Mesothelial cell of epicardium (in vitro differentiated cells): ENCODE results near the gene JAG2. TPM values are rescaled to one million over a fixed set of nuclear protein-coding genes. Genes with fewer than 3 reads are reported as not detected.
"Not testable (repeated sequence)": the region's sequence is repeated elsewhere in the genome, so short reads cannot be mapped to it uniquely, and the experiment has no call there.

ENCODE experiments used
- DNase-seq, 2 experiments: peaks; one replicate each; pipeline ENCODE4 v3.0.0; 2021; ENCODE audit warnings: low spot score in 2 of 2; ENCODE audit not compliant: unreplicated experiment in 2 of 2
- H3K27ac Mint-ChIP-seq: 2 replicates; pipeline ENCODE4 v1.8.0; 2021; ENCODE audit warnings: mixed read lengths
- H3K27me3 Mint-ChIP-seq: 2 replicates; pipeline ENCODE4 v1.8.0; 2021; ENCODE audit warnings: low read depth, mixed read lengths
- H3K36me3 Mint-ChIP-seq: 2 replicates; pipeline ENCODE4 v1.8.0; 2021; ENCODE audit warnings: mixed read lengths
- H3K4me1 Mint-ChIP-seq: 2 replicates; pipeline ENCODE4 v1.8.0; 2021; ENCODE audit warnings: mixed read lengths
- H3K4me3 Mint-ChIP-seq: 2 replicates; pipeline ENCODE4 v1.8.0; 2021; ENCODE audit warnings: mild to moderate bottlenecking, moderate library complexity, mixed read lengths
- H3K9me3 Mint-ChIP-seq: 2 replicates; pipeline ENCODE4 v1.8.0; 2021; ENCODE audit warnings: mixed read lengths
- CTCF ChIP-seq: fragments of 200-600 bp; sonication (generic); IDR thresholded peaks from one replicate; pipeline ENCODE4 v1.5.0; 2021; ENCODE audit warnings: antibody characterized with exemption; ENCODE audit not compliant: unreplicated experiment
- total RNA-seq: library from RNA; stranded (reverse); gene quantifications from 3 replicates; pipeline ENCODE4 v1.2.1, GENCODE V29; 2021

Gene JAG2
- total RNA-seq, 1 donor from 2014 or later = 38.9 TPM

DNA sequence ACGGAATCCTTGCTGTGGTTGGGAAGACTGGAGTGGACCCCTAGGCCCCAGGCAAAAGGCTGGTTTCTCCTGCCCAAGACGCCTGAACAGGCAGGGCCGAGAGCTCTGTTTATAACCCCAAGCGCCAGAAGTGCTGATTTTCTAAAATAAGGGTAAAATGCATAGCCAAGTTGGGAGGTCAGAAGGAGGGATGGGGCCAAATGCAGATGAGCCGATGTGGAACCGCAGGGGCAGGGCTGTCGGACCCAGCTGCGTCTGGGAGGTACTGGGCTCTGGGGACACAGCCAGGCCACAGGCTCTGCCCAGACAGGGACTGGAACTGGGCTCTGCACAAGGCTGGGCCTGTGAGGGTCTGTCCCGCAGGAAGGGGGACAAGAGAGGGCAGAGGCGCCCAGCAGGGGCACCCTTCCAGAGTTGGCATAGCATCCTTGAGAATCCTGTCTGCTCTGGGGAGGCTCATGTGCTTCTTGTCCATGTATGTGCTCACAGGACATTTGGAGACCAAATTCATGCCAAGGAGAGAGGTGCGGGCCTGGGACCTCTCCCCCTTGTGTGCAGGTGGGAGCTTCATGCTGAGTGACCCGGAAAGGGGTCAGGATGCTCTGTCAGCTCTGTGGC lies 49.1 kb downstream of the JAG2 start:
- Mint-ChIP-seq H3K9me3 (peaks cover 29% of the 10 kb centered on the region), H3K4me1 (peaks cover 53% of the 10 kb centered on the region), H3K27ac (peak overlapping the region; percentile 95), H3K4me3 (peak overlapping the region; percentile 33), H3K36me3 (peaks cover 4% of the 10 kb centered on the region), H3K27me3 (no peaks in the 10 kb centered on the region)
- TF ChIP-seq CTCF = no peak
- peak in 1 of 2 experiments; percentile 32 for DNase-seq

GRCh38 chr14:105118646-105119407 lies 49.7 kb downstream of the JAG2 start:
- H3K9me3 Mint-ChIP-seq = peaks cover 28% of the 10 kb centered on the region
- peaks cover 49% of the 10 kb centered on the region for H3K4me1 Mint-ChIP-seq
- peak overlapping the region; percentile 95 for H3K27ac Mint-ChIP-seq
- peaks cover 4% of the 10 kb centered on the region for H3K36me3 Mint-ChIP-seq
- TF ChIP-seq CTCF = no peak
- H3K27me3 Mint-ChIP-seq = no peaks in the 10 kb centered on the region
- H3K4me3 Mint-ChIP-seq = peak overlapping the region; percentile 33
- peak in 1 of 2 experiments; percentile 42 for DNase-seq

- no peaks in the 10 kb centered on the region for H3K27me3 Mint-ChIP-seq
- peaks cover 49% of the 10 kb centered on the region for H3K4me1 Mint-ChIP-seq
- H3K36me3 Mint-ChIP-seq = peaks cover 4% of the 10 kb centered on the region
- TF ChIP-seq CTCF = no peak
- DNase-seq = peak in 1 of 2 experiments; percentile 34
- H3K9me3 Mint-ChIP-seq = peaks cover 21% of the 10 kb centered on the region
- peak overlapping the region; percentile 95 for H3K27ac Mint-ChIP-seq
- H3K4me3 Mint-ChIP-seq = no peak overlapping the region
Observed at GRCh38 chr14:105117710-105118385, 50.7 kb downstream of the JAG2 start.

DNA sequence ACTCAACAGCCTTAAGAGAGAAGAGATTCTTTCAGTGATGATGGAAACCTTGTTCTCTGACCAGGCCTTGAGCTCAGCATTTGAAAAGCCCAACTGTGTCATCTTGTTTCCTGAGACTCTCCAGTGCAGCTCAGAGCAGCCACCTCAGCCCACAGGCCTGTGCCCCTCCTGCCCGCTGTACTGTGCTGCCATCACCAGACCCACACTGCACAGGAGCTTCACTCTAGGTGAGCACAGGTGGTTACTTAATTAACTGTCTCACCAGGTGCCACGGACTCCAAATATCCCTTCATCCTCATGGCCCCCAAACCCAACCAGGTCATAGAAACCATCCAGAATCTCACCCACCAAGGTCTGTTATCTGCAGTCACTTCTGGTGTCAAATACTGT lies 51.3 kb downstream of the JAG2 start:
- peaks cover 49% of the 10 kb centered on the region for H3K4me1 Mint-ChIP-seq
- H3K4me3 Mint-ChIP-seq = no peak overlapping the region
- H3K9me3 Mint-ChIP-seq = peaks cover 15% of the 10 kb centered on the region
- H3K27me3 Mint-ChIP-seq = no peaks in the 10 kb centered on the region
- H3K36me3 Mint-ChIP-seq = peaks cover 3% of the 10 kb centered on the region
- no peak for TF ChIP-seq CTCF
- peak overlapping the region; percentile 95 for H3K27ac Mint-ChIP-seq
- peak in 1 of 2 experiments; percentile 9 for DNase-seq

DNA sequence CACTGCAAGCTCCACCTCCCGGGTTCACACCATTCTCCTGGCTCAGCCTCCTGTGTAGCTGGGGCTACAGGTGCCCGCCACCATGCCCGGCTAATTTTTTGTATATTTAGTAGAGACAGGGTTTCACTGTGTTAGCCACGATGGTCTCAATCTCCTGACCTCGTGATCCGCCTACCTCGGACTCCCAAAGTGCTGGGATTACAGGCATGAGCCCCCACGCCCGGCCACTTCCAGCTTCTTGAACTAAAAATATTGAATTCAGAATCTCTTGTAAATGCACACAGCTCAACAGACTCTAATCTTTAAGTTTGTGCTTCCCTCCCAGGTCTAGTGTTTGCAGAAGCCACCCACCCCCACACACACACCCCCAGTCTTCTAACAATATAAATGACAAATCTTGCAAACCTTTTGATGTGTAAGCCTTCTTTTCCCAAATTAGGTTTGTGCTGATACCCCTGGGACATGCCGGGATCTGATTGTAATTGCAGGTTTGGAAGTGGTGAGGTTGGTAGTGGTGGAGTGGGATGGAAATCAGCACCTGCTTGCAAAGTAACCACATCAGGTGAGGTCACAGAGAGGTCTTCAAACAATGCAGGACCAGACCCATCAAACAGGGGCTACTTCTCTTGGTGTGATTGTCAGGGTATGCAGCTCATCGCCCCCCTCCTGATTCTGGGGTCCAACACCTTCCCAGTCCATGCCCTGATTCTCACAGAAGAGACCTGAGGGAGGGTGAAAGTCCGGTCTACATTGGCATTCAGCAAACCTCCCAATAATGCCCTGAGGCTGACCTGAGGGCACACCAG lies 51.9 kb downstream of the JAG2 start:
- H3K27ac Mint-ChIP-seq = peak overlapping the region; percentile 41
- H3K36me3 Mint-ChIP-seq = peaks cover 1% of the 10 kb centered on the region
- peak in 1 of 2 experiments; percentile 30 for DNase-seq
- H3K27me3 Mint-ChIP-seq = no peaks in the 10 kb centered on the region
- peaks cover 49% of the 10 kb centered on the region for H3K4me1 Mint-ChIP-seq
- no peak for TF ChIP-seq CTCF
- H3K9me3 Mint-ChIP-seq = peaks cover 11% of the 10 kb centered on the region
- H3K4me3 Mint-ChIP-seq = no peak overlapping the region

- peaks cover 13% of the 10 kb centered on the region for H3K27me3 Mint-ChIP-seq
- H3K4me1 Mint-ChIP-seq, H3K4me3 Mint-ChIP-seq, H3K9me3 Mint-ChIP-seq, H3K36me3 Mint-ChIP-seq, H3K27ac Mint-ChIP-seq, DNase-seq: not testable (repeated sequence)
Observed at GRCh38 chr14:105109243-105109642, 59.3 kb downstream of the JAG2 start.
